Fibroblast of villous mesenchyme (primary cell): ENCODE measurements around the gene ADAM19. TPM values are rescaled to one million over a fixed set of nuclear protein-coding genes. Genes with fewer than 3 reads are reported as not detected.

Experiments used
- DNase-seq: peaks from one replicate; pipeline ENCODE4 v3.0.0-alpha.2; 2010; ENCODE audit warnings: low read depth
- H3K4me3 ChIP-seq: 2 replicates; pipeline ENCODE4 v1.5.1; 2011; ENCODE audit warnings: low read depth, mild to moderate bottlenecking, low read length
- total RNA-seq: library from RNA; depleted of rRNA; stranded (reverse); fragments of >200 nt; gene quantifications from 2 replicates; pipeline ENCODE4 v1.2.3, GENCODE V29; 2012
- TF ChIP-seq, protein P1 (sequence below): IDR thresholded peaks from 2 replicates; pipeline ENCODE4 v1.5.1; 2012; ENCODE audit warnings: low read depth, mild to moderate bottlenecking, low read length; ENCODE audit not compliant: insufficient read depth

The ADAM19 gene, protein sequence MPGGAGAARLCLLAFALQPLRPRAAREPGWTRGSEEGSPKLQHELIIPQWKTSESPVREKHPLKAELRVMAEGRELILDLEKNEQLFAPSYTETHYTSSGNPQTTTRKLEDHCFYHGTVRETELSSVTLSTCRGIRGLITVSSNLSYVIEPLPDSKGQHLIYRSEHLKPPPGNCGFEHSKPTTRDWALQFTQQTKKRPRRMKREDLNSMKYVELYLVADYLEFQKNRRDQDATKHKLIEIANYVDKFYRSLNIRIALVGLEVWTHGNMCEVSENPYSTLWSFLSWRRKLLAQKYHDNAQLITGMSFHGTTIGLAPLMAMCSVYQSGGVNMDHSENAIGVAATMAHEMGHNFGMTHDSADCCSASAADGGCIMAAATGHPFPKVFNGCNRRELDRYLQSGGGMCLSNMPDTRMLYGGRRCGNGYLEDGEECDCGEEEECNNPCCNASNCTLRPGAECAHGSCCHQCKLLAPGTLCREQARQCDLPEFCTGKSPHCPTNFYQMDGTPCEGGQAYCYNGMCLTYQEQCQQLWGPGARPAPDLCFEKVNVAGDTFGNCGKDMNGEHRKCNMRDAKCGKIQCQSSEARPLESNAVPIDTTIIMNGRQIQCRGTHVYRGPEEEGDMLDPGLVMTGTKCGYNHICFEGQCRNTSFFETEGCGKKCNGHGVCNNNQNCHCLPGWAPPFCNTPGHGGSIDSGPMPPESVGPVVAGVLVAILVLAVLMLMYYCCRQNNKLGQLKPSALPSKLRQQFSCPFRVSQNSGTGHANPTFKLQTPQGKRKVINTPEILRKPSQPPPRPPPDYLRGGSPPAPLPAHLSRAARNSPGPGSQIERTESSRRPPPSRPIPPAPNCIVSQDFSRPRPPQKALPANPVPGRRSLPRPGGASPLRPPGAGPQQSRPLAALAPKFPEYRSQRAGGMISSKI
- 89.8 and 119 TPM in 2 replicates for total RNA-seq

DNA sequence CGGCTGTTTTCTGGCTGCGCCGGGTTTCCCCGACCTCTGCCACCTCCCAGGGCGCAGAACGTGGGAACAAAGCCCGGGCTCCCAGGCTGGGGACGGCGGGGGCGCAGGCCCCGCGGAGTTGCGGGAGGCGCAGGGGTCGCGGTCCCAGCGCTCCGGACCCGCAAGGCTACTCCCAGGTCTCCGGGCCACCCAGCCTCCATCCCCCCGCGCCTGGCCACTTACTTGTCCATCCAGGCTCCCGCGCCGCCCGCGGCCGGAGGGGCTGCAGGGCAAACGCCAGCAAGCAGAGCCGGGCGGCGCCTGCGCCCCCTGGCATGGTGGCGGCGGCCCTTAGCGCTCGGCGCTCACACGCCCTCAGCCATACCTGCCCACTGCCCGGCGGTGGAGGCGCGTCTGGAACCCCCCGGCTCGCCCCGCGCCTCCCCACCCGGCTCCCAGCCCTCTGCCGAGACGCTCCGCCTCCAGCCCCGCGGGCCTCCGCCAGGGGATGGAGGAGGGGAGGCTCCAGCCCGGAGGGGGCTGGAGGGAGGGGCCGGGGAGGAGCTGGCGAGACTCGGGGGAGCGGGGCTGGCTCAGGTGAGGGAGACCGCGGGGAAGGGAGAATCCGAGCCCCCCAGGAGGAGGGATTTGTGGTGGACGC, at the start of gene ADAM19:
TSS of gene ADAM19 (minus strand) at position 395 of the 640 bp plus-strand sequence. CDS start at position 316, 79 bp downstream.
- TF ChIP-seq, protein P1, sequence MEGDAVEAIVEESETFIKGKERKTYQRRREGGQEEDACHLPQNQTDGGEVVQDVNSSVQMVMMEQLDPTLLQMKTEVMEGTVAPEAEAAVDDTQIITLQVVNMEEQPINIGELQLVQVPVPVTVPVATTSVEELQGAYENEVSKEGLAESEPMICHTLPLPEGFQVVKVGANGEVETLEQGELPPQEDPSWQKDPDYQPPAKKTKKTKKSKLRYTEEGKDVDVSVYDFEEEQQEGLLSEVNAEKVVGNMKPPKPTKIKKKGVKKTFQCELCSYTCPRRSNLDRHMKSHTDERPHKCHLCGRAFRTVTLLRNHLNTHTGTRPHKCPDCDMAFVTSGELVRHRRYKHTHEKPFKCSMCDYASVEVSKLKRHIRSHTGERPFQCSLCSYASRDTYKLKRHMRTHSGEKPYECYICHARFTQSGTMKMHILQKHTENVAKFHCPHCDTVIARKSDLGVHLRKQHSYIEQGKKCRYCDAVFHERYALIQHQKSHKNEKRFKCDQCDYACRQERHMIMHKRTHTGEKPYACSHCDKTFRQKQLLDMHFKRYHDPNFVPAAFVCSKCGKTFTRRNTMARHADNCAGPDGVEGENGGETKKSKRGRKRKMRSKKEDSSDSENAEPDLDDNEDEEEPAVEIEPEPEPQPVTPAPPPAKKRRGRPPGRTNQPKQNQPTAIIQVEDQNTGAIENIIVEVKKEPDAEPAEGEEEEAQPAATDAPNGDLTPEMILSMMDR = no peak
- peak within 1 kb of the TSS; percentile 76 for H3K4me3 ChIP-seq
- DNase-seq = peak; percentile 53

DNA sequence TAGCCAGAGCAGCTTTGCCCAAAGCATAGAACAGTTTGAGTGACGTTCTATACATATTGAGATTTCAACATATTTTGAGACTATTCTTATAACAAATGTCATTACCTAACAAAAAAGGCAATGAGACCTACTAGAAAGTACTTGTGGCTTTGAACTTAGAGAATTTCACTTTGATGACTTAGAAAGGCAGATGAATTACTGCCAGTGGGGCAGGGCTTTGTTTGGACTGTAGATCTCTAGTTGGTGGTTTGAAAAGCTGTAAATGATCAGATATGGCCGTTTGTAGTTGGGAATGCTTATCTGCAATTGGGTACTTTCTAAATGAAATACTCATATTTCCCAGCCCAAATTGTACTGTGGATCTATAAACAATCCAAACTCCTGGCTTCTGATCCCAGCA, 48.6 kb upstream of the ADAM19 start:
- no peak for DNase-seq

DNA sequence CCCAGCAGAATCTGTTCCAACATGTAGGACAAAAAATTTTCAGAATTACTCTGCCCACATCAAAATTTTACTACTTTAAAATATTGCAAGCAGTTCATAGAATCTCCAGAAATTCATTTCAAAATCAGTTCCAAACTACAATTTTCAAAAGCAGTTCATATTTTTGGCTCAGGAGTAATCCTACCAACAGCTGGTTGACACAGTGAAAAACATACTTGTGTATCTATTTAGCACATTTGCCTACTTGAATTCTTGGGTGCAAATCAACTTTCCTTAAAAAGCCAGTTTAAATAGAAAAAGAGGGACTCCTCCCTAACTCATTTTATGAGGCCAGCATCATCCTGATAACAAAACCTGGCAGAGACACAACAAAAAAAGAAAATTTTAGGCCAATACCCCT, 45.2 kb upstream of the ADAM19 start:
- no peak overlapping the region for H3K4me3 ChIP-seq
- TF ChIP-seq, protein P1 = no peak
- DNase-seq = no peak

More for the DNA sequence above, 48.6 kb upstream of the ADAM19 start:
- TF ChIP-seq, protein P1 = no peak
- no peak overlapping the region for H3K4me3 ChIP-seq

DNA sequence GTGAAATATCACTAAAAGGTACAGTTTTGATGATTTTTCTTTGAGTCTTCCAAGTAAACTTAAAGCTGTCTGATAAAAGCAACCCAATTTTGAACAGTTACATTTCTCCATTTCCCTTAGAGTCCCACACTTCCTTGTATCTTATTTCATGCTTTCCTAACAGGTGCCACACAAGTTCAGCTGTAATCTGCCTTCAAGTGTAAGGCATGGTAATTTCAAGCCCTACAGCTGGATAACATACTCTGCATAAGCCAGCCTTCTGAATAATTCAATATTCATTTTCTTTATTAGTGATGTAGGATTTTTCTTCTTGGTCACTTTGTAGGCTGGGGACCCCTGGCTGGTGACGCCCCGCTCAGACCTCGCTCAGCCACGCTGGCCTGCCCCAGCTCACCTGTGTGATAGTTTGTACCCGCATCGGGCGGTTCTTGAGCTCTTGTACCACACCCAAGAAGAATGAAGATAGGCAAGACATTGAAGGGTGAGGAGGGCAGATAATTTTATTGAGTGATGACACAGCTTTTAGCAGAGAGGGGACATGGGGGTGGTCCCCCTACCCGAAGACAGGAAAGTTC, 42.7 kb upstream of the ADAM19 start:
- H3K4me3 ChIP-seq = no peak overlapping the region
- TF ChIP-seq, protein P1 = no peak
- DNase-seq = no peak

DNA sequence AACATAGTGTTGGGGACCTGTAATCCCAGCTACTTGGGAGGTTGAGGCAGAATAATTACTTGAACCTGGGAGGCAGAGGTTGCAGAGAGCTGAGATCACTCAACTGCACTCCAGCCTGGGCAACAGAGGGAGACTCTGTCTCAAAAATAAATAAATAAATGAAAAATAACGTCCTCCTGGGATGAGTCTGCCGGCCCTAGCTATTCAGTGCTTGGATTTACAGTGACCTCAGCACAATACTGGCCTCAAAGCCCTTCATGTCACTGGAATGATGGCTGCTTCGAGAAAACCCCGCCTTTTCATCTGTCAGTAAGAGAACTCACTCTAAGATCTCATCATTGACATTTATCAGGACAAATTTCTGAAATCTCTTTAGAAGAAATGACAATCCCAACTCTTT, 41.2 kb upstream of the ADAM19 start:
- TF ChIP-seq, protein P1 = no peak

More for the DNA sequence above, 41.2 kb upstream of the ADAM19 start:
- no peak overlapping the region for H3K4me3 ChIP-seq
- no peak for DNase-seq
